Kidney epithelial cell (primary cell): ENCODE results near the gene TLE1. TPM values are rescaled to one million over a fixed set of nuclear protein-coding genes. Genes with fewer than 3 reads are reported as not detected.

Source experiments
- DNase-seq: peaks from one replicate; pipeline ENCODE4 v3.0.0-alpha.2; 2010; ENCODE audit warnings: low read depth
- H3K27me3 ChIP-seq: 2 replicates; pipeline ENCODE4 v1.6.0; 2011; ENCODE audit warnings: low read length; ENCODE audit not compliant: control insufficient read depth, insufficient read depth
- H3K36me3 ChIP-seq: 2 replicates; pipeline ENCODE4 v1.5.1; 2011; ENCODE audit warnings: low read length; ENCODE audit not compliant: control insufficient read depth, insufficient read depth
- H3K4me3 ChIP-seq: 2 replicates; pipeline ENCODE4 v1.5.1; 2011; ENCODE audit warnings: low read depth, mild to moderate bottlenecking, control low read depth, low read length
- CTCF ChIP-seq: IDR thresholded peaks from 2 replicates; pipeline ENCODE4 v1.5.1; 2011; ENCODE audit warnings: mild to moderate bottlenecking, moderate library complexity, low read length, control low read depth, inconsistent platforms; ENCODE audit not compliant: insufficient read depth, poor library complexity, severe bottlenecking
- total RNA-seq: library from RNA; depleted of rRNA; stranded (reverse); fragments of >200 nt; gene quantifications from 2 replicates; pipeline ENCODE4 v1.2.3, GENCODE V29; 2015

The TLE1 gene
- total RNA-seq, 1 donor from 2014 or later, result 64.1 TPM

- H3K4me3 ChIP-seq, result no peak overlapping the region
- no peaks in the 10 kb centered on the region for H3K27me3 ChIP-seq
- no peak for TF ChIP-seq CTCF
- no peak for DNase-seq
- peaks cover 6% of the 10 kb centered on the region for H3K36me3 ChIP-seq
Observed at GRCh38 chr9:81619353-81620001, 69.9 kb downstream of the TLE1 start.

GRCh38 chr9:81618923-81619322, 70.4 kb downstream of the TLE1 start:
- Histone ChIP-seq H3K4me3 (no peak overlapping the region), H3K27me3 (no peaks in the 10 kb centered on the region), H3K36me3 (peaks cover 9% of the 10 kb centered on the region)
- TF ChIP-seq CTCF, result no peak
- DNase-seq, result no peak

- H3K4me3 ChIP-seq, result no peak overlapping the region
- no peak for TF ChIP-seq CTCF
- DNase-seq, result no peak
- H3K27me3 ChIP-seq, result no peaks in the 10 kb centered on the region
- peaks cover 14% of the 10 kb centered on the region for H3K36me3 ChIP-seq
Observed at GRCh38 chr9:81616141-81616540, 73.2 kb downstream of the TLE1 start.

DNA sequence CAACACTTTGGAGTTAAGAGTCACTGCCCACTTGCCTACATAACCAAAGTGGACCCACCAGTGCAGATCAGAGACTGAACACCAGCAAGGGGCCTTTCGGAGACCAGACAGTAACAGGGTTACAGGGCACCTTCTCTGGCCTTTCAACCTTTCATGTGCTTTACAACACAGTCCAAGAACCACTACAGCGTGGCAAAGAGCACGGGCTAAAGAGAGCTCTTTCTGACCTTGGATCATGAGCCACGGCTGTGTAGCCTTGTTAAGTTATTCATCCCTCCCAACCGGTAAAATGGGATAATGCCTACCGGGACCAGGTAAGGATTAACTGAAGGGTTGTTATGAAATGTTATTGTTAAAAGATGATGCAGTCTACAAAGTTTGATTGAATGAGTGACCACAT, 75.0 kb downstream of the TLE1 start:
- H3K4me3 ChIP-seq, result no peak overlapping the region
- no peak for TF ChIP-seq CTCF
- peaks cover 13% of the 10 kb centered on the region for H3K36me3 ChIP-seq
- H3K27me3 ChIP-seq, result no peaks in the 10 kb centered on the region
- no peak for DNase-seq

DNA sequence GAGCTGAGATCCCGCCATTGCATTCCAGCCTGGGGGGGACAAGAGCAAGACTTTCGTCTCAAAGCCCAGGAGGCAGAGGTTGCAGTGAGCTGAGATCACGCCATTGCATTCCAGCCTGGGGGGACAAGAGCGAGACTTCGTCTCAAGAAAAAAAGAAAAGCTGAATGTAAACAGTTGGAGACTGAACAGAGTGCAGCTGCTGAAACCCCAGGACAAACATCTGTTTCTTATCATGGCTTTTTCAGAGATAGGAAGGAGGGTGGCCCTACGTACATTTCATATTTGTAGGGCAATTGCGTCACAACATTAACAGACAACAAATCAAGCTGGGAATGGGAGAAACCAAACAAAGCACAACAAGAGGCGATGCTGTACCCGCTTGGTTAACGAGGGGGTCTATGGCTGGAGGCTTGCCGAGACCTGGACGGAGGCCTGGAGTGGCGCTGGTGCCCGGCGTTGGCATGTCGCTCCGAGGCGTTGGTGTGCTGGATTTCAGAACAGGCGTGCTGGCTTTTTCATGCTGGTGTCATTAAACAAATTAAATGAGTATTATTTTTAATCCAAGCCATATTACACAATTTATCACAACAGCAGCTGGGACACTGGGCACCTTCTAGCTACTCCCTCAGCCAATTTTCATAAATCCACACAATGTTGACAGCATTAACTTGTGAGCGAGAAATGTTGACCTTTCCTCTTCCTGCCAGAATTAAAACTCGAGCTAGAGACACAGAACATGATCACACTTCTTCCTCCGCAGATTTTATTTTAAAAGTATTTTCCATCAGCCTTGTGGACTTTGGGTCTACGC, 76.1 kb downstream of the TLE1 start:
- Histone ChIP-seq H3K36me3 (peaks cover 14% of the 10 kb centered on the region), H3K4me3 (no peak overlapping the region)

More for the DNA sequence above, 76.1 kb downstream of the TLE1 start:
- no peak for TF ChIP-seq CTCF
- no peaks in the 10 kb centered on the region for H3K27me3 ChIP-seq
- no peak for DNase-seq
